Measurements from ENCODE around the gene GMPR. TPM values are rescaled to one million over a fixed set of nuclear protein-coding genes. Genes with fewer than 3 reads are reported as not detected.

Gene GMPR
- total and polyA plus RNA-seq, 10 of the 15 experiments (the other 5 are each of a cell fraction or from before 2014, with no cell fraction given), result 0.15 to 1.8 (median 0.49) TPM; not detected in 1

DNA sequence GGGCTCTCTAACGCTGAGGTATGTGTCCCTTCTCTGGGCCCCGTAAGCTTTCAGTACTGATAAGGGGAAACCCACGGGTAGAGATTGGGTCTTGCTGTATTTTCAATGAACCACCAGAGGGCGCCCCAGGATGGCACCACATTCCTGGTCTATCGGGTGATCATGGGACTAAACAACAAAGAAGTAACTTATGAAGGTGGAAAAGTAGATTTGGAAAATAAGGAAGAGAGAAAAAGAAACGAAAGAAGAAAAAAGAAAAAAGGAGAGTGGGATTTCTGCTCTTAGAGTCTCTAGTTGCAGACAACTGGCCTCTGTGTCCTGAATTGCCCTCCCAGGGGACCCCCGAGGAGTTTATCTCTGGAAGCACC, 93.8 kb downstream of the GMPR start (continued):
- TF ChIP-seq PKNOX1 (IDR thresholded peaks at IDR 0.05) (no peak), GABPA (IDR thresholded peaks at IDR 0.05; ENCODE audit: low read depth) (no peak), SUZ12 (IDR thresholded peaks at IDR 0.05; ENCODE audit: unreplicated experiment) (no peak), CBX3 (IDR thresholded peaks at IDR 0.05; ENCODE audit: borderline replicate concordance, low read depth) (no peak)

DNA sequence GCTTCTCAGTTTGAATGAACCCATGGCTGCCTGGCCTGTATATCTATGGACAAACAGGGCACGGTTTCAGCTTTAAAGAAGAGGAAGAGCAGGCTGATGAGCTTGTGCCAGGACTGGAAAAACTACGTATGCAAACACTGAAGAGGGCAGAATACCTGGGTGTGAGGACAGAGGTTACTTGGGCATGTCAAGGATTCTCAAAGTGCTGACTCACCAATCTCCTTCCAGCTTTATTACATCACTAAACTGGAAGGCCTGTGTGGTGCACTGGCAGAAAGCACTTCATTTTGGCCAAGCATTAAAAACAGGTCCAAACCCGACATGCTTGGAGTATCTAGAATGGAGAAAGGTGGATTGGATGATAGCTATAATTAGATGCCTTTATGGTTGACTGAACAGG, 95.2 kb downstream of the GMPR start:
- DNase-seq (ENCODE audit: low read depth, low spot score) (no peak), FAIRE-seq (no peak), ATAC-seq (no peak)
- POLR2A ChIA-PET, result no interaction called here
- Histone ChIP-seq H3K27ac (ENCODE audit: control insufficient read depth, insufficient read depth) (no peak overlapping the region), H3K4me1 (ENCODE audit: control insufficient read depth, insufficient read depth, low read length) (peaks cover 19% of the 10 kb centered on the region), H3K9me3 (replicated peaks; ENCODE audit: control insufficient read depth, insufficient read depth, low read length) (no peaks in the 10 kb centered on the region), H2AFZ (ENCODE audit: control insufficient read depth, low read depth, low read length) (no peak overlapping the region), H3K36me3 (ENCODE audit: control insufficient read depth in 2 of 2, insufficient read depth in 2 of 2, low read length in 1 of 2) (peaks cover 0 to 17% of the 10 kb centered on the region in 2 experiments), H3K4me2 (ENCODE audit: control insufficient read depth, insufficient read depth) (no peak overlapping the region), H3K79me2 (ENCODE audit: control insufficient read depth, insufficient read depth, low read length) (no peaks in the 10 kb centered on the region; the same call in 1 of the 2 replicates), H4K20me1 (ENCODE audit: control insufficient read depth, insufficient read depth) (no peaks in the 10 kb centered on the region), H3K27me3 (replicated peaks in 1 of 2; ENCODE audit: control insufficient read depth in 2 of 2, insufficient read depth in 2 of 2, low read length in 1 of 2) (no peaks in the 10 kb centered on the region), H3K4me3 (no peak overlapping the region), H3K9ac (ENCODE audit: control insufficient read depth, insufficient read depth, low read length) (no peak overlapping the region)
- RAD21 ChIA-PET (ENCODE audit: unreplicated experiment), result interaction anchor here (0.9 to 5.5 kb wide), 16 partner anchors 26 to 430 kb away, joined by 3 to 41 read pairs (median 6); partner anchors contain the start of gene ATXN1
- SMC1A ChIA-PET (ENCODE audit: uncharacterized antibody, unreplicated experiment), result interaction anchor here (0.8 to 5.1 kb wide), 35 partner anchors 10 to 632 kb away, joined by 3 to 51 read pairs (median 6); partner anchors contain the start of gene ATXN1
- intact Hi-C loops (cut with micrococcal nuclease; ENCODE audit: unreplicated experiment) (loop anchor here (2.0 to 5.0 kb wide), 5 partner anchors 75 to 754 kb away; no protein-coding TSS in a partner anchor), in situ Hi-C loops (cut with MboI) (loop anchor here (5.0 to 10.0 kb wide), 2 partner anchors 181 to 629 kb away; no protein-coding TSS in a partner anchor)
- no TSS peak for BruUV-seq (replicated peaks)
- CTCF ChIA-PET, result interaction anchor here (0.7 to 8.3 kb wide), 31 partner anchors 9 to 632 kb away, joined by 3 to 115 read pairs (median 9); partner anchors contain the start of gene ATXN1
- WGBS (ENCODE audit: insufficient coverage, insufficient replicate concordance, low lambda C conversion rate, missing lambda C conversion rate), result 42% methylated on average over 3 of the region's 3 CpGs
- TF ChIP-seq IRF3 (IDR thresholded peaks at IDR 0.05), result no peak
- no peak for TF ChIP-seq CTCF (IDR thresholded peaks at IDR 0.05 in 2 of 3, conservative IDR thresholded peaks at IDR 0.05 in 1 of 3; ENCODE audit: control insufficient read depth in 2 of 3, extremely low read depth in 1 of 3, insufficient read depth in 1 of 3, low read depth in 3 of 3, low read length in 3 of 3)
- TF ChIP-seq SP1 (IDR thresholded peaks at IDR 0.05; ENCODE audit: low read depth, low read length), result no peak
- TF ChIP-seq TCF12 (IDR thresholded peaks at IDR 0.05; ENCODE audit: low read depth, low read length), result no peak
- no peak for TF ChIP-seq POLR2AphosphoS5 (IDR thresholded peaks at IDR 0.05; ENCODE audit: low read length)
- no peak for TF ChIP-seq REST (IDR thresholded peaks at IDR 0.05; ENCODE audit: low read depth, low read length)
- TF ChIP-seq TCF3 (IDR thresholded peaks at IDR 0.05; ENCODE audit: borderline replicate concordance, insufficient read depth, low read depth, low read length), result no peak
